Activated CD4-positive, alpha-beta T cell treated with anti-CD3 and anti-CD28 coated beads for 36 hours (primary cell): ENCODE data around the gene TXNL4A. TPM values are rescaled to one million over a fixed set of nuclear protein-coding genes. Genes with fewer than 3 reads are reported as not detected.

ENCODE experiments used
- ATAC-seq: fragments of 200-7000 bp; cut with Tn5 transposase; one replicate; pipeline ENCODE4 v1.10.0; 2021; ENCODE audit warnings: mild to moderate bottlenecking, moderate library complexity
- CTCF ChIA-PET: fragments of 350-600 bp; sonication (Branson Sonifier 250); formaldehyde crosslinking; loops from one replicate; lab custom pipeline; 2021; ENCODE audit warnings: antibody characterized with exemption; lab: Charles Lee
- POLR2A ChIA-PET: fragments of 350-600 bp; sonication (Branson Sonifier 250); formaldehyde crosslinking; loops from one replicate; lab custom pipeline; 2021; ENCODE audit warnings: antibody characterized with exemption, inconsistent platforms; lab: Charles Lee
- DNase-seq: peaks from one replicate; pipeline ENCODE4 v3.0.0-alpha.2; 2020
- H3K27ac Mint-ChIP-seq: one replicate; pipeline ENCODE4 v1.8.0; 2021; ENCODE audit warnings: mixed read lengths
- H3K27me3 Mint-ChIP-seq: one replicate; pipeline ENCODE4 v1.8.0; 2021; ENCODE audit warnings: mixed read lengths
- H3K36me3 Mint-ChIP-seq: one replicate; pipeline ENCODE4 v1.8.0; 2021; ENCODE audit warnings: low read depth, mixed read lengths
- H3K4me1 Mint-ChIP-seq: one replicate; pipeline ENCODE4 v1.8.0; 2021; ENCODE audit warnings: mixed read lengths
- H3K4me3 Mint-ChIP-seq: one replicate; pipeline ENCODE4 v1.8.0; 2021; ENCODE audit warnings: mild to moderate bottlenecking, moderate library complexity, mixed read lengths
- H3K9me3 Mint-ChIP-seq: one replicate; pipeline ENCODE4 v1.8.0; 2021; ENCODE audit warnings: low read depth, mixed read lengths
- intact Hi-C, 2 experiments: fragments of 100-400 bp; cut with DNase I in 1 of 2; cut with micrococcal nuclease in 1 of 2; formaldehyde crosslinking; loops; one replicate each; pipeline versions ENCODE4 v1.14.2 to v1.15.1; 2022 to 2024; cut with DNase I, micrococcal nuclease
- total RNA-seq, 2 experiments: library from RNA; stranded (reverse); gene quantifications; one replicate each; pipeline ENCODE4 v1.2.3, GENCODE V29; 2021

TXNL4A gene
- total RNA-seq, 2 experiments from 2014 or later: 150 to 194 TPM

DNA sequence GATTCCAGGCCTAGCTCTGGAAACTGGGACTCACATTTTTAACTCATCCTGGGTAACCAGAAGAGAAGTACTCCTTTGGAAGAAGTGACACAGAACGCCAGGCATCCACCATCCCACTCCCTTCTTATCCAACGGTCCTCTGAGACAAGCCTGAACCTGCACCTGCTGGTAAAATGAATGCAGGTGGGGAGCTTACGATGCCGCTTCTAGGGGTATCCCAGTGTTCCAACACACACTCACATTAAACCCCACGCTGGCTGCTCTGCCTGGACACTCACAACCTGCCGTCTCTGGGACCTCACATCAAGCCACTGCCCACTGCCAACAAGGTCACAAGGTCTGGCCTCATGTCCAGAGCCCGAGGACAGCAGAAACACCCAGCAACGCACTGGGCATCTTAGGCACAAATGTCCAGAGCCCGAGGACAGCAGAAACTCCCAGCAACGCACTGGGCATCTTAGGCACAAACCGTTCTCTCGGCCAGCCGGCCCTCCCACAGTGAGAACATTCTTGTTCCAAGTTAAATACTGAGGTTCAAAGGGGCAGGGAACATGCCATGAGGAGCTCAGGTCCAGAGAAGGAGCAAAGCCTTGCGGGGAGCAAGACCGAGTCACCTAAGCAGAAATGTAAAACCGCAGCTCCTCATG lies 46.8 kb downstream of the TXNL4A start:
- intact Hi-C loops: no loop called here
- ChIA-PET CTCF (interaction anchor here (2.2 kb wide), 1 partner anchor 37 kb away, joined by 5 read pairs; no protein-coding TSS in a partner anchor), POLR2A (no interaction called here)
- Mint-ChIP-seq H3K4me3 (no peak overlapping the region), H3K9me3 (no peaks in the 10 kb centered on the region), H3K36me3 (peaks cover 37% of the 10 kb centered on the region), H3K4me1 (peaks cover 28% of the 10 kb centered on the region), H3K27ac (no peak overlapping the region), H3K27me3 (no peaks in the 10 kb centered on the region)
- ATAC-seq: no peak
- no peak for DNase-seq

DNA sequence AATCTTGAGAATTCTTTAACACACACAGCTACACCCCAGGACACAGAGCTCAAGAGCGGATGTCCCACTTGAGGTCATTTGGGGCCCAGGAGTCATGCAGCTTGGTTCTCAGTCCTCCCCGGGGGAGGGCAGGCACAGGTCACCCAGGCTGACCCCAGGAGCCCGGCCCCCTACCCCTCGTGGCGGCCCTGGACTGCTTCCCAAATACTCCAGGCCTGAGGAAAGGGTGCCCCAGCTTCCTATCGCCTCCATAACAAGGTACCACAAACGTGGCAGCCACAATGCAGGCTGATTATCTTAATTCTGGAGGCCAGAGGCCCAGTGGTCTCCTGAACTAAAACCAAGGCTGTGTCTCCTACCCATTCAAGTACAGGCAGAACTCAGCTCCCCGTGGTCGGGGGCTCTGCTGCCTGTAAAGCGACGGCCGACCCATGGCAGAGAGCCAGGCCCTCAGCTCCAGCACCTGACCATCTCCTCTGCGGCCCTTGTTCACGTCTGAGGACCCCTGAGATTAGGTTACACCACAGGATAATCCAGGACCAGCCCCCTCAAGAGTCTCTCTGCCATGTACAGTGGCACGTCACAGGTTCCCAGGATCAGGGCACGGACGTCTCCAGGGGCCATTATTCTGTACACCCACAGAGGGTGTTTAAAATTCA lies 47.4 kb downstream of the TXNL4A start:
- Mint-ChIP-seq H3K4me1 (peaks cover 26% of the 10 kb centered on the region), H3K27ac (no peak overlapping the region), H3K4me3 (no peak overlapping the region), H3K27me3 (no peaks in the 10 kb centered on the region), H3K9me3 (peaks cover 2% of the 10 kb centered on the region), H3K36me3 (peaks cover 44% of the 10 kb centered on the region)
- intact Hi-C loops: no loop called here
- DNase-seq (no peak), ATAC-seq (no peak)
- CTCF ChIA-PET: interaction anchor here (2.2 kb wide), 1 partner anchor 36 kb away, joined by 5 read pairs; no protein-coding TSS in a partner anchor
- POLR2A ChIA-PET: no interaction called here

DNA sequence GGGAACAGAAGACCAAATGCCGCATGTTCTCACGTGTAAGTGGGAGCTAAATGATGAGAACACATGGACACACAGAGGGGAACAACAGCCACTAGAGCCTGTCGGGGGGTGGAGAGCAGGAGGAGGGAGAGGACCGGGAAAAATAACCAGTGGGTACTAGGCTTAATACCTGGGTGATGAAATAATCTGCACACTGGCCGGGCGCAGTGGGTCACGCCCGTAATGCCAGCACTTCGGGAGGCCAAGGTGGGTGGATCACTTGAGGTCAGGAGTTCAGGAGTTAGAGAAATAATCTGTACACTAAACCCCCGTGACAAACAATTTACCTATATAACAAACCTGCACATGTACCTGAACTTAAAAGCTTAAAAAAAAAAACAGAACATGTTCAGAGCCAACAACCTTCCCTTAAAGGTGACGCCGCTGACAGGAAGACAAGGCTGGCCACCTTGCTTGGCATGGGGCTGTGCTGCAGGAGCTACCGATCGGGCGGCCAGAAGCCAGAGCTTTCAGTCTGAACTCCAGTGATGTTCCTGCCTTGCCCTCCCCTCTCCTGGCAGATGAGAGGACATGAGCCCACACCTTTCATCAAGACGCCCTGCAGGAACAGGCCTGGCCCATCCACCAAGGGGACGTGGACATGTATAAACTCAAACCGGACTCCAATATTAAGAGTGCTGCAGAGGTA lies 48.1 kb downstream of the TXNL4A start:
- CTCF ChIA-PET: interaction anchor here (2.2 kb wide), 1 partner anchor 35 kb away, joined by 5 read pairs; no protein-coding TSS in a partner anchor
- intact Hi-C loops: no loop called here
- ATAC-seq: no peak
- Mint-ChIP-seq H3K36me3 (peaks cover 51% of the 10 kb centered on the region), H3K4me1 (peaks cover 22% of the 10 kb centered on the region), H3K4me3 (no peak overlapping the region), H3K9me3 (peaks cover 6% of the 10 kb centered on the region), H3K27ac (no peak overlapping the region), H3K27me3 (no peaks in the 10 kb centered on the region)
- POLR2A ChIA-PET: no interaction called here
- DNase-seq: no peak

DNA sequence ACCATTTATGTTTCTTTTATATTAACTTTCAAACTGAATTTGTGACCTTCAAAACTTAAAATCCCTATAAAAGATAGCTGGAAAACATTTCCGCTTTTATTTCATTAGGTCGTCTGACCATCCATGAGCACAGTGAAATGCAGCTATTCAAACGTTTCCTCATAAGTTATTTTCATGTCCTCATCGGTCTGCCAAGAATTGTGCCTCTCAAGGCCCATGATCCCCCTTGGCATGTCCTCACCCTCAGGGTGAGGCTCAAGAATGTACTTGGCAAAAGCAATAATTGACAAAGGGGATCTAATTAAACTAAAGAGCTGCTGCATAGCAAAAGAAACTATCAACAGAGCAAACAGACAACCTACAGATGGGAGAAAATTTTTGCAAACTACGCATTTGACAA lies 49.3 kb downstream of the TXNL4A start:
- H3K36me3 Mint-ChIP-seq: peaks cover 62% of the 10 kb centered on the region
- no peak overlapping the region for H3K4me3 Mint-ChIP-seq
- peaks cover 11% of the 10 kb centered on the region for H3K4me1 Mint-ChIP-seq
- H3K27ac Mint-ChIP-seq: no peak overlapping the region
- intact Hi-C loops: no loop called here
- ChIA-PET CTCF (interaction anchor here (1.1 kb wide), 1 partner anchor 45 kb away, joined by 5 read pairs; no protein-coding TSS in a partner anchor), POLR2A (no interaction called here)
- H3K9me3 Mint-ChIP-seq: peaks cover 13% of the 10 kb centered on the region
- no peak for DNase-seq
- ATAC-seq: no peak
- H3K27me3 Mint-ChIP-seq: no peaks in the 10 kb centered on the region

DNA sequence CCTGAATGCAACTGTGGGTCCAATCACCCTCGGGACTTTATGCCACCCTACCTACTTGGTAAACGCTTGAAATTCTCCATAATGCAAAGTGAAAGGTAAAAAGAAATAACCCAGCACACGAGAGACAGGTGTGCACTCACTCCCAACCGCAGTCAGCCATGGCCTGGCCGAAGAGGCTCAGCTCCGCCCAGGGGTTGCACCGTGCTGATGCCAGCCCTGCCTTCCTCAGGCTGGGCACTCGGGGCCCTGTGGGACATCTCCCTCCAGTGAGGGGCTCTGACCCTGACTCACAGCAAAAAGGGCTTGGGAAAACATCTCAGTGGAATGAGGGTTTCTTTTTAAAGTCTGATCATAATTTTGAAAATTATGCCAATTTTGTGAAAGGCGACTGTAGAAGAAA lies 50.2 kb downstream of the TXNL4A start:
- DNase-seq (no peak), ATAC-seq (no peak)
- Mint-ChIP-seq H3K9me3 (peaks cover 21% of the 10 kb centered on the region), H3K4me1 (peaks cover 7% of the 10 kb centered on the region), H3K27me3 (no peaks in the 10 kb centered on the region), H3K4me3 (no peak overlapping the region), H3K27ac (no peak overlapping the region), H3K36me3 (peaks cover 71% of the 10 kb centered on the region)
- intact Hi-C loops: no loop called here
- ChIA-PET CTCF (no interaction called here), POLR2A (no interaction called here)

DNA sequence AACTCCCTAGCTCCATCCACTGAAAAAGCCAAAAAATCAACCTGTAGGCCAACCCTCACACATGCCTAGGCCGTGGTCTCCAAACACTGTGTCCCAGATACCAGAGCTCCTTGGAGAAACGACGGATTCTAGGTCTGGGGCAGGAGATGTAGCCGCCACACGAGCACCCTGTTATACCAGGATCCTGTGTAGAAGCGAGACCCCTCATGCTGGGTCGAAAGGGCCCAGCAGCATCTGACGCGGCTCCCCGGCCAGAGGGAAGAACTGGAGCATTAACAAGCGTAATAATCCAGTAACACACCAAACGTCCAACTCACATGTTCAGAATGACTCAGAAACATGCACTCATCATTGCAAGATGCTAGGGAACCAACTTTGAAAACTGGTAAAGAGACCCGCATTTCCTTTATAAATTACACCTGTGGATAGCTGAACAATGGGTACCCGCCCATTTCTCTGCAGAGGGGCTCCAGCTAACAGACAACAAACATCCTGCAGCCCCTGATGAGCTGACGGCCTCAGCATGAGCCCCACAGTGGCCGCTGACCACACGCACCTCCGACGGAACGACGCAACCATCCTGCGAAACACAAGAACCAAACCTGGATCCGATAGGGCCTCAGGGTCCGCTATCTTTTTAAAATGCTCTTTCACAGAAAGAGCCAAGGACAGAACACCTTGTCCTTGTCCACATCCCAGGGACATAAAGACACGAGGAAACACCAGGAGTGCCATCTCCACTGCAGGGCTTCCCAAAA lies 51.1 kb downstream of the TXNL4A start:
- Mint-ChIP-seq H3K4me1 (peaks cover 5% of the 10 kb centered on the region), H3K9me3 (peaks cover 29% of the 10 kb centered on the region), H3K4me3 (no peak overlapping the region), H3K27ac (no peak overlapping the region), H3K36me3 (peaks cover 78% of the 10 kb centered on the region), H3K27me3 (no peaks in the 10 kb centered on the region)
- intact Hi-C loops: no loop called here
- ChIA-PET CTCF (no interaction called here), POLR2A (no interaction called here)
- DNase-seq (no peak), ATAC-seq (no peak)

DNA sequence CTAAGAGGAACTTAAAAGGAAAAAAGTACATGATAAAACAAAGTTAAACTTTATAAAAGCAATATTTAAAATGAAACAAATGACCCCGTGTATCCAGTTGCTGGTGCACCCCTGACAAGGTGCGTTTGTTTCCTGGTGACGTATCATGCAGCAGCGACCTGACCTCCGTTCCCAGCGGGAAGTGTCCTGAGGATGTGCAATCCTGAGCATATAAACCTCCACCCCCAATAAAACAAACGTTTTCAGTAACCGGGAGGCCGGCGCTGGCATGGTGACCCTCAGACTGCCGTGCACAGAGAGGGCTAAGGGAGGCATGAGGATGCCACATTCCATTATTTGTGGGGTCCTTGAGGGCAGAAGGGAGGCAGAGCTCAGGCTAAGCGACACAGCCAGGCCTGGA lies 51.7 kb downstream of the TXNL4A start:
- H3K27ac Mint-ChIP-seq: no peak overlapping the region
- CTCF ChIA-PET: no interaction called here
- peaks cover 5% of the 10 kb centered on the region for H3K4me1 Mint-ChIP-seq
- ATAC-seq (no peak), DNase-seq (no peak)
- H3K27me3 Mint-ChIP-seq: no peaks in the 10 kb centered on the region
- POLR2A ChIA-PET: no interaction called here
- H3K36me3 Mint-ChIP-seq: peaks cover 82% of the 10 kb centered on the region
- H3K9me3 Mint-ChIP-seq: peaks cover 33% of the 10 kb centered on the region
- intact Hi-C loops: no loop called here
- no peak overlapping the region for H3K4me3 Mint-ChIP-seq

DNA sequence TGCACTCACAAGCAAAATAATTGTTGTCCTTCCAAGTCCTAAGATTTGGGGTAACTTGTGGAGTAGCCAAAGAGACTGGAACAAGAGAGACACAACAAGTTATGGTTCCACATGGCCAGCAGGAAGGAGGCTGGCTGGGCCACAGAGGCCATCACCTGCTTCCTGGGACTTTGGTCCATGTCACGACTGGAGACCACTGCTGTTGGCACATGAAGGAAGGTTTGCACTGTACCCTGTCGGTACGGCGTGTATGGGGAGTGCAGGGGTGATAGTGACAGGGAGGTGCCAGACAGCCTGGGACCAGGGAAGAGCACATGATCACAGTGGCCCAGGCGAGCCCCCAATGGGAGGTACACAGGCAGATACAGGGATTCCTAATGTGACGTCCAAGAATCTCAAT lies 52.4 kb downstream of the TXNL4A start:
- peaks cover 5% of the 10 kb centered on the region for H3K4me1 Mint-ChIP-seq
- CTCF ChIA-PET: no interaction called here

DNA sequence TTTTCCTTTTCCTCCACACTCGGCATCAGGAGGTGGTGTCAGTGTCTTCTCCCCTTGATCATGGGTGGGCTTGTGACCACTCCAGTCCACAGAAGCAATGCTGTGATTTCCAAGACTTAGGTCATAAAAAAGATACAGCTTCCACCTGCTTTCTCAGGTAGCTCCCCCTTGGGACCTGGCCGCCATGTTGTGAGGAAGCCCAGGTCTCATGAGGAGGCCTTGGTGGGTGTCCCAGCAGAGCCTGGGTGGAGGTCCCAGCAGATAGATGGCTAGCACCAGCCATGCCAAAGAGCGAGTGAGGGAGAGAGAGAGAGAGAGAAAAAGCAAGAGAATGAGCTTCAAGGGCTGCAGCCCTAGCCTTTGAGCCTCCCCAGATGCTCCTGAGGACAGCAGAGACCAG lies 52.9 kb downstream of the TXNL4A start:
- Mint-ChIP-seq H3K4me3 (no peak overlapping the region), H3K36me3 (peaks cover 88% of the 10 kb centered on the region), H3K27ac (no peak overlapping the region), H3K9me3 (peaks cover 37% of the 10 kb centered on the region), H3K4me1 (peaks cover 5% of the 10 kb centered on the region), H3K27me3 (no peaks in the 10 kb centered on the region)
- CTCF ChIA-PET: no interaction called here
- POLR2A ChIA-PET: no interaction called here
- intact Hi-C loops: no loop called here
- ATAC-seq: no peak
- DNase-seq: peak; percentile 2

More for the DNA sequence above, 52.4 kb downstream of the TXNL4A start:
- POLR2A ChIA-PET: no interaction called here
- DNase-seq (no peak), ATAC-seq (no peak)
- Mint-ChIP-seq H3K4me3 (no peak overlapping the region), H3K36me3 (peaks cover 89% of the 10 kb centered on the region), H3K9me3 (peaks cover 37% of the 10 kb centered on the region), H3K27me3 (no peaks in the 10 kb centered on the region), H3K27ac (no peak overlapping the region)
- intact Hi-C loops: no loop called here

DNA sequence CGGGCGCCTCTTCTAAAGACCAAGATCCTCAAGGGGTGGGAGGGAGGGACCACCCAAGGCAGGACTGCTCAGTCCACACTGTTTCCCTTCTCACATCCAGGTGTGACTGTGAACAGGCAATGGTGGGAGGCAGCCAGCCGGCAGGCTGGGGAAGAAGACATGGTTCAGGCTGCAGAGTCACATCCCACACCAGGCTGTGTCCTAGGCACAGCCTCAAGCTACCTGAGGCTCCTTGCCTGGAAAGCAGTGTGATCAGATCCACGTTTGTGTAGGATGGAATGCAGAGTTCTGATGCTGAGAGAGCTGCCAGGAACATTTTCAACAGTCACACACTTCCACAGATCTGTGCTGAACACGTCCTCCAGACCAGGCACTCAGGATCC lies 53.3 kb downstream of the TXNL4A start:
- H3K27ac Mint-ChIP-seq: no peak overlapping the region
- peaks cover 5% of the 10 kb centered on the region for H3K4me1 Mint-ChIP-seq
- peaks cover 88% of the 10 kb centered on the region for H3K36me3 Mint-ChIP-seq
- POLR2A ChIA-PET: no interaction called here
- intact Hi-C loops: no loop called here
- ATAC-seq: no peak
- no peak overlapping the region for H3K4me3 Mint-ChIP-seq
- CTCF ChIA-PET: no interaction called here
- no peak for DNase-seq
- no peaks in the 10 kb centered on the region for H3K27me3 Mint-ChIP-seq
- peaks cover 41% of the 10 kb centered on the region for H3K9me3 Mint-ChIP-seq

DNA sequence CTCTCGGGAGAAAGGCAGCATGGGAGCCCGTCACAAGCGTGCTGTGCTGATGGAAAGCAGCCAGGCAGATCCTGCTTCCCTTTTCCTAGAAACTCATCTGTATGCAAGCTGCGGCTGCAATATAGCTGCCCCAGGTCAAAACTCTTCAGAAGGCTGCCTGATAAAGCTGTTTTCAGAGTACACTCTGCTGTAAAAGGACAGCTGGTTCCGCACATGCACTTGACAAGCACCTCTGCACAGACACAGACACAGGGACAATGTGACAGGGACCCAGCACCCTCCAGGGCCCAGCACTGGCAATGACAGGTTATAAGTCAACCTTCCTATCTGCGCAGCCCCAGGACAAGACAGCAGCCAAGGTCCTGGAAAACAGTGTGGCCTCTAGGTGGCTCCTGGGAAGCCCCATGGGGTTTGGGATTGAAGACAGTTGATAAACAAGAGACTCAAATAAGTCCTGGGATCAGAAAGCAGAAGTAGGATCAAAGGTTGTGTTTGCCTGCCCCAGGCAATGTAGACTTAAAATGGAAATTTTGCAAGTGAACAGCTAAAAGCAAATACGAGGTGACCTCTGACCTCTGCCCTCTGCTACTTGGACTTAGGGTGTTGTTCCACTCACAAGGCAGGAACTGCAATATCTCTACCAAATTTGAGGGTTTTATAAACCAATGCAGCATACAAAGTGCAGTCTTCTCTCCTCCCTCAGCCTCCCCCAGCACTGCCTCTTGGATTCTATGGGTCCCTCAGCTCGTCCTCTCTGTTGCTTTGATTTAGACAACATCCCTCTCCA lies 53.9 kb downstream of the TXNL4A start:
- no peak for DNase-seq
- intact Hi-C loops: no loop called here
- CTCF ChIA-PET: no interaction called here
- Mint-ChIP-seq H3K27me3 (no peaks in the 10 kb centered on the region), H3K4me1 (no peaks in the 10 kb centered on the region), H3K9me3 (peaks cover 47% of the 10 kb centered on the region), H3K27ac (no peak overlapping the region), H3K36me3 (peaks cover 88% of the 10 kb centered on the region), H3K4me3 (no peak overlapping the region)
- no peak for ATAC-seq
- POLR2A ChIA-PET: interaction anchor here (0.6 kb wide), 1 partner anchor 61 kb away, joined by 3 read pairs; no protein-coding TSS in a partner anchor
